HepG2 (cell line): Measurements from ENCODE around the gene USP34. TPM values are rescaled to one million over a fixed set of nuclear protein-coding genes. Genes with fewer than 3 reads are reported as not detected.

Experiments
- ATAC-seq: fragments of 200-7000 bp; cut with Tn5 transposase; 3 replicates; pipeline ENCODE4 v1.9.1; 2020; ENCODE audit warnings: mild to moderate bottlenecking, moderate library complexity
- BruUV-seq: library from RNA; stranded (reverse); fragments of 400-500 nt; replicated peaks from 2 replicates; lab custom pipeline; 2021; lab: Mats Ljungman, UMichigan
- CTCF ChIA-PET: fragments of 300-600 bp; formaldehyde crosslinking; extraction: SDS; loops from one replicate; lab custom pipeline; 2021; ENCODE audit warnings: low total read pairs, inconsistent platforms, low intra/inter-chr PET ratio; lab: Yijun Ruan, JAX
- POLR2A ChIA-PET: fragments of 350-600 bp; sonication (Branson Sonifier 250); formaldehyde crosslinking; loops from one replicate; lab custom pipeline; 2020; ENCODE audit warnings: antibody characterized with exemption, inconsistent platforms; lab: Yijun Ruan, JAX
- DNase-seq: peaks from one replicate; pipeline ENCODE4 v3.0.0-alpha.2; 2015; ENCODE audit warnings: low spot score
- FAIRE-seq: peaks from 3 replicates; lab custom pipeline; 2011; peaks lifted over from hg19 to GRCh38; lab: Jason Lieb, UNC
- H2AFZ ChIP-seq: one replicate; pipeline ENCODE4 v1.6.1; 2011; ENCODE audit warnings: low read length, inconsistent platforms
- H3K27ac ChIP-seq: fragments of 300-600 bp; 3 replicates; pipeline ENCODE4 v1.8.0; 2011; ENCODE audit warnings: mixed run types, mild to moderate bottlenecking, mixed read lengths, low read length, inconsistent platforms; ENCODE audit not compliant: insufficient read depth; ENCODE audit errors: extremely low read length
- H3K27me3 ChIP-seq, 2 experiments: fragments of 200-600 bp in 1 of 2; 2 replicates in 1 of 2; 3 replicates in 1 of 2; pipeline versions ENCODE4 v1.6.0 to v1.8.0; 2011; ENCODE audit warnings: low read length in 2 of 2, mild to moderate bottlenecking in 2 of 2, moderate library complexity in 2 of 2, inconsistent platforms in 1 of 2; ENCODE audit not compliant: insufficient read depth in 2 of 2, control insufficient read depth in 1 of 2
- H3K36me3 ChIP-seq, 2 experiments: fragments of 200-600 bp in 1 of 2; replicated peaks in 1 of 2; 2 replicates in 1 of 2; 3 replicates in 1 of 2; pipeline versions ENCODE4 v1.5.1 to v1.8.0; 2011; ENCODE audit warnings: low read length in 2 of 2, inconsistent platforms in 1 of 2; ENCODE audit not compliant: insufficient read depth in 2 of 2, control insufficient read depth in 1 of 2
- H3K4me1 ChIP-seq: 2 replicates; pipeline ENCODE4 v1.5.1; 2012; ENCODE audit warnings: low read length, inconsistent platforms; ENCODE audit not compliant: insufficient read depth
- H3K4me2 ChIP-seq: 2 replicates; pipeline ENCODE4 v1.6.0; 2011; ENCODE audit warnings: low read depth, low read length, inconsistent platforms
- H3K4me3 ChIP-seq, 3 experiments: fragments of 200-600 bp in 1 of 3; sonication (generic), shearing (Covaris generic) in 1 of 3; replicated peaks in 1 of 3; 2 replicates each; pipeline ENCODE4 v1.5.1; 2011 to 2016; ENCODE audit warnings: low read length in 3 of 3, inconsistent platforms in 2 of 3, low read depth in 2 of 3, mild to moderate bottlenecking in 2 of 3, control low read depth in 1 of 3, mixed read lengths in 1 of 3; ENCODE audit not compliant: insufficient read depth in 1 of 3
- H3K79me2 ChIP-seq: one replicate; pipeline ENCODE4 v1.6.1; 2011; ENCODE audit warnings: low read length, inconsistent platforms; ENCODE audit not compliant: insufficient read depth
- H3K9ac ChIP-seq: 2 replicates; pipeline ENCODE4 v1.6.0; 2011; ENCODE audit warnings: mild to moderate bottlenecking, low read depth, low read length, inconsistent platforms; ENCODE audit not compliant: insufficient read depth
- H3K9me3 ChIP-seq: 2 replicates; pipeline ENCODE4 v1.5.1; 2012; ENCODE audit warnings: mild to moderate bottlenecking, low read length
- H4K20me1 ChIP-seq: 2 replicates; pipeline ENCODE4 v1.6.0; 2011; ENCODE audit warnings: inconsistent platforms, mild to moderate bottlenecking, low read length, moderate library complexity; ENCODE audit not compliant: insufficient read depth
- PRDM10 ChIP-seq: sonication (generic); formaldehyde crosslinking; IDR thresholded peaks from 2 replicates; pipeline ENCODE4 v1.4.0; 2020; ENCODE audit warnings: low read depth, missing genetic modification reagents
- WGBS: methylation state at CpG from one replicate; pipeline ENCODE4 v1.1.6; 2017; ENCODE audit warnings: low lambda C conversion rate; 5-methylcytosine and 5-hydroxymethylcytosine counted together
- in situ Hi-C: cut with HindIII; loops from 2 replicates; pipeline ENCODE4 v1.10.0; 2017; ENCODE audit warnings: low pct_unique_long_range_greater_than_20kb; ENCODE audit not compliant: extremely low pct_ligation_motif_present
- intact Hi-C: fragments of 100-400 bp; cut with micrococcal nuclease; formaldehyde crosslinking; loops from one replicate; pipeline ENCODE4 v1.10.0; 2022; ENCODE audit not compliant: unreplicated experiment
- polyA plus RNA-seq, 8 experiments: library from polyadenylated mRNA; depleted of rRNA in 3 of 8; stranded (reverse) in 7 of 8; unstranded in 1 of 8; fragments of >200 nt; fragmentation: Illumina TruSeq in 4 of 8; extraction: Trizol in 4 of 8; gene quantifications; 2 replicates each; pipeline versions ENCODE4 v1.2.1 to v1.2.3, GENCODE V29; 2011 to 2016; ENCODE audit warnings: low read depth in 4 of 8, missing spikeins in 1 of 8, mixed read lengths in 1 of 8; ENCODE audit not compliant: insufficient read depth in 1 of 8
- total RNA-seq, 5 experiments: library from RNA; depleted of rRNA; stranded (reverse); fragments of >200 nt; fragmentation: Illumina TruSeq; extraction: Trizol; gene quantifications; 2 replicates each; pipeline ENCODE4 v1.2.3, GENCODE V29; 2016; ENCODE audit warnings: low read depth in 1 of 5
- TF ChIP-seq, protein P1 (sequence below): sonication (generic); formaldehyde crosslinking; IDR thresholded peaks from 2 replicates; pipeline ENCODE4 v1.4.0; 2020; ENCODE audit warnings: missing genetic modification reagents
- TF ChIP-seq, protein P2 (sequence below): sonication (generic); formaldehyde crosslinking; IDR thresholded peaks from 2 replicates; pipeline ENCODE4 v1.8.0; 2022; ENCODE audit warnings: missing genetic modification reagents, mild to moderate bottlenecking, moderate library complexity, borderline replicate concordance
- TF ChIP-seq, protein P3 (sequence below): sonication (generic); formaldehyde crosslinking; IDR thresholded peaks from 2 replicates; pipeline ENCODE4 v1.4.0; 2020; ENCODE audit warnings: mild to moderate bottlenecking, missing genetic modification reagents
- TF ChIP-seq, protein P4 (sequence below): sonication (generic); formaldehyde crosslinking; IDR thresholded peaks from 2 replicates; pipeline ENCODE4 v1.4.0; 2020; ENCODE audit warnings: missing genetic modification reagents

USP34 gene
- total and polyA plus RNA-seq, 2 of the 13 experiments (the other 11 are each of a cell fraction or from before 2014, with no cell fraction given) = 99.2 to 100 TPM

DNA sequence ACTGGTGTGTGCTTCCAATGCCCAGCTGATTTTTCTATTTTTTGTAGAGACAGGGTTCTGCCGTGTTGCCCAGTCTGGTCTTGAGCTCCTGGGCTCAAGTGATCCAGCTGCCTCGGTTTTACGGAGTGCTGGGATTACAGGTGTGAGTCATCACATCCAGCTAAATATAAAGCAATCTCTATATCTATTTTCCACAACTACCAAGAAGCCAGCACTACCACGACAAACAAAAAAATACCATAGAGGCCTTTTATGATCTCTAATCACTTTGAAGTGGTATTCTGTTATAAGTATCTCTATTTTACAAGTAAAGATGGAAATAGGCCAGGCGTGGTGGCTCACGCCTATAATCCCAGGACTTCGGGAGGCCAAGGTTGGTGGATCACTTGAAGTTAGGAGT, 274.2 kb downstream of the USP34 start:
- in situ Hi-C loops = no loop called here
- POLR2A ChIA-PET = interaction anchor here (1.0 to 1.7 kb wide), 2 partner anchors 11 to 19 kb away, joined by 3 to 5 read pairs; no protein-coding TSS in a partner anchor
- WGBS = 96% methylated on average over 7 of the region's 7 CpGs
- TF ChIP-seq, protein P1, sequence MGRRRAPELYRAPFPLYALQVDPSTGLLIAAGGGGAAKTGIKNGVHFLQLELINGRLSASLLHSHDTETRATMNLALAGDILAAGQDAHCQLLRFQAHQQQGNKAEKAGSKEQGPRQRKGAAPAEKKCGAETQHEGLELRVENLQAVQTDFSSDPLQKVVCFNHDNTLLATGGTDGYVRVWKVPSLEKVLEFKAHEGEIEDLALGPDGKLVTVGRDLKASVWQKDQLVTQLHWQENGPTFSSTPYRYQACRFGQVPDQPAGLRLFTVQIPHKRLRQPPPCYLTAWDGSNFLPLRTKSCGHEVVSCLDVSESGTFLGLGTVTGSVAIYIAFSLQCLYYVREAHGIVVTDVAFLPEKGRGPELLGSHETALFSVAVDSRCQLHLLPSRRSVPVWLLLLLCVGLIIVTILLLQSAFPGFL (CRISPR knock-in tag) = no peak
- no peak for TF ChIP-seq PRDM10 (CRISPR knock-in tag)
- TF ChIP-seq, protein P2, sequence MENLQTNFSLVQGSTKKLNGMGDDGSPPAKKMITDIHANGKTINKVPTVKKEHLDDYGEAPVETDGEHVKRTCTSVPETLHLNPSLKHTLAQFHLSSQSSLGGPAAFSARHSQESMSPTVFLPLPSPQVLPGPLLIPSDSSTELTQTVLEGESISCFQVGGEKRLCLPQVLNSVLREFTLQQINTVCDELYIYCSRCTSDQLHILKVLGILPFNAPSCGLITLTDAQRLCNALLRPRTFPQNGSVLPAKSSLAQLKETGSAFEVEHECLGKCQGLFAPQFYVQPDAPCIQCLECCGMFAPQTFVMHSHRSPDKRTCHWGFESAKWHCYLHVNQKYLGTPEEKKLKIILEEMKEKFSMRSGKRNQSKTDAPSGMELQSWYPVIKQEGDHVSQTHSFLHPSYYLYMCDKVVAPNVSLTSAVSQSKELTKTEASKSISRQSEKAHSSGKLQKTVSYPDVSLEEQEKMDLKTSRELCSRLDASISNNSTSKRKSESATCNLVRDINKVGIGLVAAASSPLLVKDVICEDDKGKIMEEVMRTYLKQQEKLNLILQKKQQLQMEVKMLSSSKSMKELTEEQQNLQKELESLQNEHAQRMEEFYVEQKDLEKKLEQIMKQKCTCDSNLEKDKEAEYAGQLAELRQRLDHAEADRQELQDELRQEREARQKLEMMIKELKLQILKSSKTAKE (CRISPR knock-in tag) = no peak
- TF ChIP-seq, protein P3, sequence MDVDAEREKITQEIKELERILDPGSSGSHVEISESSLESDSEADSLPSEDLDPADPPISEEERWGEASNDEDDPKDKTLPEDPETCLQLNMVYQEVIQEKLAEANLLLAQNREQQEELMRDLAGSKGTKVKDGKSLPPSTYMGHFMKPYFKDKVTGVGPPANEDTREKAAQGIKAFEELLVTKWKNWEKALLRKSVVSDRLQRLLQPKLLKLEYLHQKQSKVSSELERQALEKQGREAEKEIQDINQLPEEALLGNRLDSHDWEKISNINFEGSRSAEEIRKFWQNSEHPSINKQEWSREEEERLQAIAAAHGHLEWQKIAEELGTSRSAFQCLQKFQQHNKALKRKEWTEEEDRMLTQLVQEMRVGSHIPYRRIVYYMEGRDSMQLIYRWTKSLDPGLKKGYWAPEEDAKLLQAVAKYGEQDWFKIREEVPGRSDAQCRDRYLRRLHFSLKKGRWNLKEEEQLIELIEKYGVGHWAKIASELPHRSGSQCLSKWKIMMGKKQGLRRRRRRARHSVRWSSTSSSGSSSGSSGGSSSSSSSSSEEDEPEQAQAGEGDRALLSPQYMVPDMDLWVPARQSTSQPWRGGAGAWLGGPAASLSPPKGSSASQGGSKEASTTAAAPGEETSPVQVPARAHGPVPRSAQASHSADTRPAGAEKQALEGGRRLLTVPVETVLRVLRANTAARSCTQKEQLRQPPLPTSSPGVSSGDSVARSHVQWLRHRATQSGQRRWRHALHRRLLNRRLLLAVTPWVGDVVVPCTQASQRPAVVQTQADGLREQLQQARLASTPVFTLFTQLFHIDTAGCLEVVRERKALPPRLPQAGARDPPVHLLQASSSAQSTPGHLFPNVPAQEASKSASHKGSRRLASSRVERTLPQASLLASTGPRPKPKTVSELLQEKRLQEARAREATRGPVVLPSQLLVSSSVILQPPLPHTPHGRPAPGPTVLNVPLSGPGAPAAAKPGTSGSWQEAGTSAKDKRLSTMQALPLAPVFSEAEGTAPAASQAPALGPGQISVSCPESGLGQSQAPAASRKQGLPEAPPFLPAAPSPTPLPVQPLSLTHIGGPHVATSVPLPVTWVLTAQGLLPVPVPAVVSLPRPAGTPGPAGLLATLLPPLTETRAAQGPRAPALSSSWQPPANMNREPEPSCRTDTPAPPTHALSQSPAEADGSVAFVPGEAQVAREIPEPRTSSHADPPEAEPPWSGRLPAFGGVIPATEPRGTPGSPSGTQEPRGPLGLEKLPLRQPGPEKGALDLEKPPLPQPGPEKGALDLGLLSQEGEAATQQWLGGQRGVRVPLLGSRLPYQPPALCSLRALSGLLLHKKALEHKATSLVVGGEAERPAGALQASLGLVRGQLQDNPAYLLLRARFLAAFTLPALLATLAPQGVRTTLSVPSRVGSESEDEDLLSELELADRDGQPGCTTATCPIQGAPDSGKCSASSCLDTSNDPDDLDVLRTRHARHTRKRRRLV (CRISPR knock-in tag) = no peak
- TF ChIP-seq, protein P4, sequence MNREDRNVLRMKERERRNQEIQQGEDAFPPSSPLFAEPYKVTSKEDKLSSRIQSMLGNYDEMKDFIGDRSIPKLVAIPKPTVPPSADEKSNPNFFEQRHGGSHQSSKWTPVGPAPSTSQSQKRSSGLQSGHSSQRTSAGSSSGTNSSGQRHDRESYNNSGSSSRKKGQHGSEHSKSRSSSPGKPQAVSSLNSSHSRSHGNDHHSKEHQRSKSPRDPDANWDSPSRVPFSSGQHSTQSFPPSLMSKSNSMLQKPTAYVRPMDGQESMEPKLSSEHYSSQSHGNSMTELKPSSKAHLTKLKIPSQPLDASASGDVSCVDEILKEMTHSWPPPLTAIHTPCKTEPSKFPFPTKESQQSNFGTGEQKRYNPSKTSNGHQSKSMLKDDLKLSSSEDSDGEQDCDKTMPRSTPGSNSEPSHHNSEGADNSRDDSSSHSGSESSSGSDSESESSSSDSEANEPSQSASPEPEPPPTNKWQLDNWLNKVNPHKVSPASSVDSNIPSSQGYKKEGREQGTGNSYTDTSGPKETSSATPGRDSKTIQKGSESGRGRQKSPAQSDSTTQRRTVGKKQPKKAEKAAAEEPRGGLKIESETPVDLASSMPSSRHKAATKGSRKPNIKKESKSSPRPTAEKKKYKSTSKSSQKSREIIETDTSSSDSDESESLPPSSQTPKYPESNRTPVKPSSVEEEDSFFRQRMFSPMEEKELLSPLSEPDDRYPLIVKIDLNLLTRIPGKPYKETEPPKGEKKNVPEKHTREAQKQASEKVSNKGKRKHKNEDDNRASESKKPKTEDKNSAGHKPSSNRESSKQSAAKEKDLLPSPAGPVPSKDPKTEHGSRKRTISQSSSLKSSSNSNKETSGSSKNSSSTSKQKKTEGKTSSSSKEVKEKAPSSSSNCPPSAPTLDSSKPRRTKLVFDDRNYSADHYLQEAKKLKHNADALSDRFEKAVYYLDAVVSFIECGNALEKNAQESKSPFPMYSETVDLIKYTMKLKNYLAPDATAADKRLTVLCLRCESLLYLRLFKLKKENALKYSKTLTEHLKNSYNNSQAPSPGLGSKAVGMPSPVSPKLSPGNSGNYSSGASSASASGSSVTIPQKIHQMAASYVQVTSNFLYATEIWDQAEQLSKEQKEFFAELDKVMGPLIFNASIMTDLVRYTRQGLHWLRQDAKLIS (CRISPR knock-in tag) = no peak

More for the DNA sequence above, 274.2 kb downstream of the USP34 start:
- Histone ChIP-seq H3K79me2 (no peaks in the 10 kb centered on the region), H3K4me1 (no peaks in the 10 kb centered on the region), H3K27me3 (no peaks in the 10 kb centered on the region), H3K4me2 (no peak overlapping the region), H4K20me1 (no peaks in the 10 kb centered on the region), H3K36me3 (peaks cover 8 to 17% of the 10 kb centered on the region in 2 experiments; a peak in 3 of 5 replicates), H3K9ac (no peak overlapping the region), H2AFZ (no peak overlapping the region), H3K9me3 (no peaks in the 10 kb centered on the region), H3K4me3 (no peak overlapping the region), H3K27ac (no peak overlapping the region)
- no TSS peak for BruUV-seq
- intact Hi-C loops = no loop called here
- CTCF ChIA-PET = no interaction called here
- FAIRE-seq = no peak
- no peak for ATAC-seq
- DNase-seq = no peak
